Epithelial cell of esophagus (primary cell): Measurements from ENCODE around the gene ARV1.

Source experiments
- DNase-seq: peaks from one replicate; pipeline ENCODE4 v3.0.0; 2010; ENCODE audit warnings: low read depth
- H3K4me3 ChIP-seq: 2 replicates; pipeline ENCODE4 v1.5.1; 2011; ENCODE audit warnings: mild to moderate bottlenecking, low read length, control low read depth
- CTCF ChIP-seq: IDR thresholded peaks from 2 replicates; pipeline ENCODE4 v1.5.1; 2011; ENCODE audit warnings: low read depth, mild to moderate bottlenecking, low read length, control low read depth, inconsistent platforms; ENCODE audit not compliant: insufficient read depth; ENCODE audit errors: missing control alignments

The ARV1 gene

GRCh38 chr1:231032963-231033362 is 54.1 kb downstream of the ARV1 start:
- TF ChIP-seq CTCF: no peak
- no peak for DNase-seq
- no peak overlapping the region for H3K4me3 ChIP-seq

GRCh38 chr1:231035799-231036198 is 56.9 kb downstream of the ARV1 start:
- H3K4me3 ChIP-seq: no peak overlapping the region
- no peak for TF ChIP-seq CTCF

GRCh38 chr1:231036416-231036815 is 57.5 kb downstream of the ARV1 start:
- H3K4me3 ChIP-seq: no peak overlapping the region
- no peak for DNase-seq
- no peak for TF ChIP-seq CTCF

More at GRCh38 chr1:231035799-231036198, 56.9 kb downstream of the ARV1 start:
- DNase-seq: no peak

- H3K4me3 ChIP-seq: peak overlapping the region; percentile 77
- DNase-seq: no peak
- no peak for TF ChIP-seq CTCF
Observed at GRCh38 chr1:231037585-231038517, 59.0 kb downstream of the ARV1 start.

GRCh38 chr1:231039161-231040018 is 60.5 kb downstream of the ARV1 start:
- H3K4me3 ChIP-seq: peak overlapping the region; percentile 77
- no peak for TF ChIP-seq CTCF
- peak; percentile 46 for DNase-seq

GRCh38 chr1:231040019-231040799 is 61.3 kb downstream of the ARV1 start, which contains the start of gene FAM89A:
FAM89A (minus strand) TSS chr1:231040254; CDS start chr1:231040211, 43 bp downstream.
- H3K4me3 ChIP-seq: peak within 1 kb of the TSS; percentile 77
- peak; percentile 55 for DNase-seq
- TF ChIP-seq CTCF: no peak
